Bronchial epithelial cell (primary cell): ENCODE data around the gene CFAP251. TPM values are rescaled to one million over a fixed set of nuclear protein-coding genes. Genes with fewer than 3 reads are reported as not detected.
"Not testable (repeated sequence)": the region's sequence is repeated elsewhere in the genome, so short reads cannot be mapped to it uniquely, and the experiment has no call there.

ENCODE experiments used
- DNase-seq: peaks from one replicate; pipeline ENCODE4 v3.0.0-alpha.2; 2010; ENCODE audit warnings: low read depth
- FAIRE-seq: peaks from 2 replicates; lab custom pipeline; 2011; peaks lifted over from hg19 to GRCh38; lab: Jason Lieb, UNC
- H3K27me3 ChIP-seq: 2 replicates; pipeline ENCODE4 v1.5.1; 2011; ENCODE audit warnings: low read length; ENCODE audit not compliant: control insufficient read depth, insufficient read depth
- H3K36me3 ChIP-seq: 2 replicates; pipeline ENCODE4 v1.5.1; 2011; ENCODE audit warnings: low read length; ENCODE audit not compliant: control insufficient read depth, insufficient read depth
- H3K4me3 ChIP-seq: 2 replicates; pipeline ENCODE4 v1.5.1; 2011; ENCODE audit warnings: mild to moderate bottlenecking, low read depth, low read length, control low read depth
- CTCF ChIP-seq: IDR thresholded peaks from 2 replicates; pipeline ENCODE4 v1.5.1; 2011; ENCODE audit warnings: mild to moderate bottlenecking, moderate library complexity, low read length, control low read depth, inconsistent platforms; ENCODE audit not compliant: insufficient read depth, severe bottlenecking
- total RNA-seq: library from RNA; depleted of rRNA; stranded (reverse); fragments of >200 nt; gene quantifications from 2 replicates; pipeline ENCODE4 v1.2.1, GENCODE V29; 2014

The CFAP251 gene
- total RNA-seq, 1 donor from 2014 or later = 13.7 TPM

- TF ChIP-seq CTCF = no peak
- H3K27me3 ChIP-seq = no peaks in the 10 kb centered on the region
- H3K4me3 ChIP-seq = peak overlapping the region; percentile 56
- DNase-seq (no peak), FAIRE-seq (no peak)
- H3K36me3 ChIP-seq = peaks cover 4% of the 10 kb centered on the region
Observed at GRCh38 chr12:121889274-121889624, 29.1 kb upstream of the CFAP251 start.

- peak overlapping the region; percentile 56 for H3K4me3 ChIP-seq
- H3K36me3 ChIP-seq, FAIRE-seq: not testable (repeated sequence)
Observed at GRCh38 chr12:121889661-121890060, 28.7 kb upstream of the CFAP251 start.

GRCh38 chr12:121892673-121893561 is 25.5 kb upstream of the CFAP251 start:
- no peak for TF ChIP-seq CTCF
- H3K36me3 ChIP-seq = peaks cover 13% of the 10 kb centered on the region
- FAIRE-seq (no peak), DNase-seq (no peak)
- H3K4me3 ChIP-seq = no peak overlapping the region
- no peaks in the 10 kb centered on the region for H3K27me3 ChIP-seq

More at GRCh38 chr12:121889661-121890060, 28.7 kb upstream of the CFAP251 start:
- not testable (repeated sequence) for DNase-seq, H3K27me3 ChIP-seq

- H3K27me3 ChIP-seq = no peaks in the 10 kb centered on the region
- peak; percentile 86 for DNase-seq
- FAIRE-seq = no peak
- H3K36me3 ChIP-seq = peaks cover 13% of the 10 kb centered on the region
- H3K4me3 ChIP-seq = no peak overlapping the region
- TF ChIP-seq CTCF = no peak
Observed at GRCh38 chr12:121893961-121894460, 24.4 kb upstream of the CFAP251 start.

GRCh38 chr12:121894633-121895032 is 23.8 kb upstream of the CFAP251 start:
- no peaks in the 10 kb centered on the region for H3K27me3 ChIP-seq
- FAIRE-seq = no peak
- peak; percentile 26 for TF ChIP-seq CTCF
- DNase-seq = no peak
- peaks cover 17% of the 10 kb centered on the region for H3K36me3 ChIP-seq
- no peak overlapping the region for H3K4me3 ChIP-seq

- DNase-seq (no peak), FAIRE-seq (no peak)
- Histone ChIP-seq H3K27me3 (no peaks in the 10 kb centered on the region), H3K36me3 (peaks cover 26% of the 10 kb centered on the region), H3K4me3 (no peak overlapping the region)
- no peak for TF ChIP-seq CTCF
Observed at GRCh38 chr12:121898287-121898686, 20.1 kb upstream of the CFAP251 start.
